H9 (cell line): ENCODE results near the gene E2F1. TPM values are rescaled to one million over a fixed set of nuclear protein-coding genes. Genes with fewer than 3 reads are reported as not detected.

Source experiments
- DNase-seq: peaks from one replicate; pipeline ENCODE4 v3.0.0-alpha.2; 2017
- H2AFZ ChIP-seq: one replicate; pipeline ENCODE4 v1.6.1; 2013; ENCODE audit warnings: mild to moderate bottlenecking, low read length, control low read depth, moderate library complexity
- H2AK5ac ChIP-seq: 2 replicates; pipeline ENCODE4 v1.6.1; 2013; ENCODE audit warnings: low read length, control low read depth, mixed read lengths; ENCODE audit not compliant: insufficient read length
- H2BK120ac ChIP-seq: one replicate; pipeline ENCODE4 v1.6.1; 2013; ENCODE audit warnings: low read depth, mild to moderate bottlenecking, low read length, control low read depth, inconsistent platforms; ENCODE audit not compliant: poor library complexity, severe bottlenecking
- H2BK12ac ChIP-seq: 2 replicates; pipeline ENCODE4 v1.6.1; 2013; ENCODE audit warnings: low read length, control low read depth, mixed read lengths, low read depth; ENCODE audit not compliant: insufficient read length
- H2BK15ac ChIP-seq: 2 replicates; pipeline ENCODE4 v1.6.1; 2013; ENCODE audit warnings: low read depth, low read length, control low read depth
- H2BK20ac ChIP-seq: one replicate; pipeline ENCODE4 v1.6.1; 2013; ENCODE audit warnings: low read depth, mild to moderate bottlenecking, low read length, control low read depth, inconsistent platforms; ENCODE audit not compliant: poor library complexity, severe bottlenecking
- H2BK5ac ChIP-seq: 2 replicates; pipeline ENCODE4 v1.6.1; 2013; ENCODE audit warnings: low read length, control low read depth, mixed read lengths; ENCODE audit not compliant: insufficient read length
- H3K14ac ChIP-seq: 2 replicates; pipeline ENCODE4 v1.6.1; 2013; ENCODE audit warnings: low read length, control low read depth; ENCODE audit not compliant: insufficient read depth
- H3K18ac ChIP-seq: 2 replicates; pipeline ENCODE4 v1.6.1; 2013; ENCODE audit warnings: low read depth, mild to moderate bottlenecking, mixed read lengths, low read length, control low read depth; ENCODE audit not compliant: insufficient read length
- H3K23ac ChIP-seq: 2 replicates; pipeline ENCODE4 v1.6.1; 2013; ENCODE audit warnings: low read length, control low read depth, mixed read lengths, low read depth; ENCODE audit not compliant: insufficient read length
- H3K23me2 ChIP-seq: 2 replicates; pipeline ENCODE4 v1.6.1; 2013; ENCODE audit warnings: low read depth, mild to moderate bottlenecking, mixed read lengths, low read length, control low read depth; ENCODE audit not compliant: insufficient read length, poor library complexity, severe bottlenecking
- H3K27ac ChIP-seq: 2 replicates; pipeline ENCODE4 v1.5.1; 2013; ENCODE audit warnings: low read length, control low read depth, mixed read lengths, low read depth; ENCODE audit not compliant: insufficient read length
- H3K27me3 ChIP-seq: 2 replicates; pipeline ENCODE4 v1.6.1; 2013; ENCODE audit warnings: low read length, control low read depth, inconsistent platforms; ENCODE audit not compliant: insufficient read depth
- H3K4ac ChIP-seq: 2 replicates; pipeline ENCODE4 v1.6.1; 2013; ENCODE audit warnings: low read depth, mild to moderate bottlenecking, control low read depth, inconsistent platforms, low read length, moderate library complexity
- H3K4me1 ChIP-seq: 2 replicates; pipeline ENCODE4 v1.6.1; 2013; ENCODE audit warnings: low read length, control low read depth, inconsistent platforms; ENCODE audit not compliant: insufficient read depth
- H3K4me2 ChIP-seq: 2 replicates; pipeline ENCODE4 v1.6.1; 2013; ENCODE audit warnings: low read length, control low read depth, mixed read lengths; ENCODE audit not compliant: insufficient read length, insufficient read depth
- H3K56ac ChIP-seq: 2 replicates; pipeline ENCODE4 v1.6.1; 2013; ENCODE audit warnings: low read depth, mild to moderate bottlenecking, mixed read lengths, low read length, control low read depth; ENCODE audit not compliant: insufficient read length
- H3K79me1 ChIP-seq: 2 replicates; pipeline ENCODE4 v1.6.1; 2013; ENCODE audit warnings: low read depth, mild to moderate bottlenecking, moderate library complexity, low read length, control low read depth, inconsistent platforms; ENCODE audit not compliant: insufficient read depth, poor library complexity, severe bottlenecking
- H3K79me2 ChIP-seq: 2 replicates; pipeline ENCODE4 v1.6.1; 2013; ENCODE audit warnings: low read length, control low read depth, inconsistent platforms; ENCODE audit not compliant: insufficient read depth
- H3K9ac ChIP-seq: 2 replicates; pipeline ENCODE4 v1.6.1; 2013; ENCODE audit warnings: low read length, control low read depth, mixed read lengths; ENCODE audit not compliant: insufficient read length; ENCODE audit errors: extremely low read depth
- H3K9me3 ChIP-seq: one replicate; pipeline ENCODE4 v1.6.1; 2013; ENCODE audit warnings: low read depth, low read length, inconsistent platforms; ENCODE audit not compliant: control insufficient read depth
- H3T11ph ChIP-seq: one replicate; pipeline ENCODE4 v1.6.1; 2013; ENCODE audit warnings: mild to moderate bottlenecking, low read length, control low read depth, inconsistent platforms
- H4K20me1 ChIP-seq: one replicate; pipeline ENCODE4 v1.6.1; 2013; ENCODE audit not compliant: control insufficient read depth, insufficient read length, insufficient read depth
- H4K5ac ChIP-seq: 2 replicates; pipeline ENCODE4 v1.6.1; 2013; ENCODE audit warnings: low read depth, mild to moderate bottlenecking, mixed read lengths, low read length, control low read depth; ENCODE audit not compliant: insufficient read length
- H4K8ac ChIP-seq: replicated peaks from 2 replicates; pipeline ENCODE4 v1.6.1; 2013; ENCODE audit warnings: low read length, control low read depth, mixed read lengths, low read depth; ENCODE audit not compliant: insufficient read length
- H4K91ac ChIP-seq: 2 replicates; pipeline ENCODE4 v1.6.1; 2013; ENCODE audit warnings: low read depth, mild to moderate bottlenecking, moderate library complexity, mixed read lengths, low read length, control low read depth; ENCODE audit not compliant: insufficient read length
- H3K27ac Mint-ChIP-seq, 3 experiments: 2 replicates in 2 of 3; 3 replicates in 1 of 3; pipeline ENCODE4 v1.8.0; 2020 to 2021; ENCODE audit warnings: mixed read lengths in 3 of 3, mild to moderate bottlenecking in 1 of 3, moderate library complexity in 1 of 3
- H3K27me3 Mint-ChIP-seq: 2 replicates; pipeline ENCODE4 v1.8.0; 2021; ENCODE audit warnings: low read depth, mild to moderate bottlenecking, moderate library complexity, mixed read lengths
- H3K36me3 Mint-ChIP-seq, 3 experiments: 2 replicates in 2 of 3; 3 replicates in 1 of 3; pipeline ENCODE4 v1.8.0; 2020 to 2021; ENCODE audit warnings: low read depth in 3 of 3, mixed read lengths in 3 of 3; ENCODE audit not compliant: insufficient read depth in 1 of 3
- H3K4me1 Mint-ChIP-seq, 2 experiments: 2 replicates each; pipeline ENCODE4 v1.8.0; 2020; ENCODE audit warnings: mixed read lengths in 2 of 2
- H3K4me3 Mint-ChIP-seq, 2 experiments: 2 replicates in 1 of 2; 3 replicates in 1 of 2; pipeline ENCODE4 v1.8.0; 2020 to 2021; ENCODE audit warnings: mild to moderate bottlenecking in 2 of 2, mixed read lengths in 2 of 2, moderate library complexity in 1 of 2
- H3K9me3 Mint-ChIP-seq, 2 experiments: 2 replicates in 1 of 2; 3 replicates in 1 of 2; pipeline ENCODE4 v1.8.0; 2020; ENCODE audit warnings: mild to moderate bottlenecking in 2 of 2, mixed read lengths in 2 of 2, moderate library complexity in 1 of 2
- WGBS: extraction: QIAGEN DNeasy Blood & Tissue Kit; methylation state at CpG from one replicate; pipeline ENCODE4 v1.1.7; 2013; ENCODE audit warnings: missing lambda C conversion rate, low lambda C conversion rate, mixed read lengths; ENCODE audit not compliant: insufficient read length; ENCODE audit errors: extremely low coverage; 5-methylcytosine and 5-hydroxymethylcytosine counted together
- total RNA-seq: library from RNA; stranded (reverse); gene quantifications from 2 replicates; pipeline ENCODE4 v1.2.1, GENCODE V29; 2021
- TF ChIP-seq, protein P1 (sequence below): fragments of 200-600 bp; sonication (generic); conservative IDR thresholded peaks from 3 replicates; pipeline ENCODE4 v1.8.0; 2021; ENCODE audit warnings: antibody characterized with exemption, mild to moderate bottlenecking

The E2F1 gene
- total RNA-seq, 1 experiment from 2014 or later, result 58.7 TPM

GRCh38 chr20:33686984-33687366, 790 bp upstream of the E2F1 start:
- H3K14ac ChIP-seq, result 0 out of 2 replicates have a peak overlapping the region, but pooled peaks have one; percentile 0
- WGBS, result no CpG with 5 or more reads among the region's 14 CpGs
- H3T11ph ChIP-seq, result no peak overlapping the region
- H3K4me1 ChIP-seq, result no peaks in the 10 kb centered on the region
- H3K36me3 Mint-ChIP-seq, result peaks cover 0 to 14% (median 6%) of the 10 kb centered on the region in 3 experiments; a peak in 4 of 7 replicates
- no peaks in the 10 kb centered on the region for H3K79me1 ChIP-seq
- H3K18ac ChIP-seq, result peak overlapping the region; percentile 9
- H3K4me1 Mint-ChIP-seq, result peaks cover 30 to 35% of the 10 kb centered on the region in 2 experiments
- H4K5ac ChIP-seq, result no peak overlapping the region
- no peak overlapping the region for H2AFZ ChIP-seq
- peaks cover 54% of the 10 kb centered on the region for H3K27me3 Mint-ChIP-seq
- no peak overlapping the region for H3K23ac ChIP-seq
- peaks cover 7% of the 10 kb centered on the region; the same call in 1 of the 2 replicates for H3K79me2 ChIP-seq
- H3K27me3 ChIP-seq, result no peaks in the 10 kb centered on the region
- H3K56ac ChIP-seq, result no peak overlapping the region
- no peak overlapping the region for H4K8ac ChIP-seq
- H3K4me3 Mint-ChIP-seq, result peak overlapping the region; percentile 57 to 77
- DNase-seq, result no peak
- no peaks in the 10 kb centered on the region for H3K9me3 Mint-ChIP-seq
- H3K4me2 ChIP-seq, result peak overlapping the region; percentile 27
- H3K4ac ChIP-seq, result no peak overlapping the region
- H2BK12ac ChIP-seq, result no peak overlapping the region
- TF ChIP-seq, protein P1, sequence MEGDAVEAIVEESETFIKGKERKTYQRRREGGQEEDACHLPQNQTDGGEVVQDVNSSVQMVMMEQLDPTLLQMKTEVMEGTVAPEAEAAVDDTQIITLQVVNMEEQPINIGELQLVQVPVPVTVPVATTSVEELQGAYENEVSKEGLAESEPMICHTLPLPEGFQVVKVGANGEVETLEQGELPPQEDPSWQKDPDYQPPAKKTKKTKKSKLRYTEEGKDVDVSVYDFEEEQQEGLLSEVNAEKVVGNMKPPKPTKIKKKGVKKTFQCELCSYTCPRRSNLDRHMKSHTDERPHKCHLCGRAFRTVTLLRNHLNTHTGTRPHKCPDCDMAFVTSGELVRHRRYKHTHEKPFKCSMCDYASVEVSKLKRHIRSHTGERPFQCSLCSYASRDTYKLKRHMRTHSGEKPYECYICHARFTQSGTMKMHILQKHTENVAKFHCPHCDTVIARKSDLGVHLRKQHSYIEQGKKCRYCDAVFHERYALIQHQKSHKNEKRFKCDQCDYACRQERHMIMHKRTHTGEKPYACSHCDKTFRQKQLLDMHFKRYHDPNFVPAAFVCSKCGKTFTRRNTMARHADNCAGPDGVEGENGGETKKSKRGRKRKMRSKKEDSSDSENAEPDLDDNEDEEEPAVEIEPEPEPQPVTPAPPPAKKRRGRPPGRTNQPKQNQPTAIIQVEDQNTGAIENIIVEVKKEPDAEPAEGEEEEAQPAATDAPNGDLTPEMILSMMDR, result no peak
- no peak overlapping the region for H3K27ac ChIP-seq
- no peak overlapping the region for H2BK15ac ChIP-seq
- H4K20me1 ChIP-seq, result no peaks in the 10 kb centered on the region
- H3K27ac Mint-ChIP-seq, result peak overlapping the region; percentile 56 to 85 (median 75); a peak in 4 of 7 replicates
- H2AK5ac ChIP-seq, result no peak overlapping the region
- H3K23me2 ChIP-seq, result peaks cover 10% of the 10 kb centered on the region
- no peak overlapping the region for H2BK5ac ChIP-seq
- H3K9ac ChIP-seq, result no peak overlapping the region
- H2BK120ac ChIP-seq, result no peak overlapping the region
- H3K9me3 ChIP-seq, result no peaks in the 10 kb centered on the region
- no peak overlapping the region for H2BK20ac ChIP-seq
- H4K91ac ChIP-seq, result no peak overlapping the region
